Retina (tissue), 1 donor: ENCODE results near the gene GABRD.
"Not testable (repeated sequence)": the region's sequence is repeated elsewhere in the genome, so short reads cannot be mapped to it uniquely, and the experiment has no call there.

Experiments used
- DNase-seq: peaks from one replicate; pipeline ENCODE4 v3.0.0-alpha.2; 2016

GABRD gene, protein sequence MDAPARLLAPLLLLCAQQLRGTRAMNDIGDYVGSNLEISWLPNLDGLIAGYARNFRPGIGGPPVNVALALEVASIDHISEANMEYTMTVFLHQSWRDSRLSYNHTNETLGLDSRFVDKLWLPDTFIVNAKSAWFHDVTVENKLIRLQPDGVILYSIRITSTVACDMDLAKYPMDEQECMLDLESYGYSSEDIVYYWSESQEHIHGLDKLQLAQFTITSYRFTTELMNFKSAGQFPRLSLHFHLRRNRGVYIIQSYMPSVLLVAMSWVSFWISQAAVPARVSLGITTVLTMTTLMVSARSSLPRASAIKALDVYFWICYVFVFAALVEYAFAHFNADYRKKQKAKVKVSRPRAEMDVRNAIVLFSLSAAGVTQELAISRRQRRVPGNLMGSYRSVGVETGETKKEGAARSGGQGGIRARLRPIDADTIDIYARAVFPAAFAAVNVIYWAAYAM

DNA sequence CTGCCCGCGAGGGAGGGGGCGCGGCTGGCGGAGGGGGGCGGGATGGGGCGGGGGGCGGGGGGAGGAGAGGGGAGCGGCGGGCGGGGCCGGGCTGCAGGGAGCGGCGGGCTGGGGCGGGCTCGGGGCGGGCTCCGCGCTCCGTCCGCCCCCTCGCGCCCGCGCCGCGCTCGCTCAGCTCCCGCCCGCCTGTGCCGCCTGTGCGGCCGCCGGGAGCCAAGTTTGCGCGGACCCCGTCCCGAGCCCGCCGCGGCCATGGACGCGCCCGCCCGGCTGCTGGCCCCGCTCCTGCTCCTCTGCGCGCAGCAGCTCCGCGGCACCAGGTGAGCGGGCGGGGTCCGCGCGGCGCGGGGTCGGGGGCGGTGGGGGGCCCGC lies at the start of gene GABRD:
GABRD (plus strand) TSS at position 174 of the 372 bp plus-strand sequence; CDS start at position 253, 79 bp downstream.
- DNase-seq: no peak

DNA sequence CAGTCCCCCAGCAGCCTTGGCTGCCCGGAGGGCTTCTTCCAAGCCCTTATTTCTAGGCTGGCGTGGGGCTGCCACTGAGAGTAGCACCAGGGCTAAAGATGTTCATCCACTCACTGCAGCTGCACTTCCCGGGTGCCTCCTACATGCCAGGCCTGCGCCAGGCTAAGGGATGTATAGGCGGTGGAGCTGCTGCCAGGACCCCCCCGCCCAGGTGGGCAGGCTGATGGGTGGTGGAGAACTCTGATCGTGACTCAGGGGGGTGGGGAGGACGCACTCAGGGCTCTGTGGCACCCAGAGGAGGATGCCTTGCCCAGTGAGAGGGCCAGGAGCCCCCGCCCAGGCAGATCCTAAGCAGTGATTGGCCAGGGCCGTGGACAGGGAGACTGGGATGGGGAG lies 49.6 kb upstream of the GABRD start:
- no peak for DNase-seq

DNA sequence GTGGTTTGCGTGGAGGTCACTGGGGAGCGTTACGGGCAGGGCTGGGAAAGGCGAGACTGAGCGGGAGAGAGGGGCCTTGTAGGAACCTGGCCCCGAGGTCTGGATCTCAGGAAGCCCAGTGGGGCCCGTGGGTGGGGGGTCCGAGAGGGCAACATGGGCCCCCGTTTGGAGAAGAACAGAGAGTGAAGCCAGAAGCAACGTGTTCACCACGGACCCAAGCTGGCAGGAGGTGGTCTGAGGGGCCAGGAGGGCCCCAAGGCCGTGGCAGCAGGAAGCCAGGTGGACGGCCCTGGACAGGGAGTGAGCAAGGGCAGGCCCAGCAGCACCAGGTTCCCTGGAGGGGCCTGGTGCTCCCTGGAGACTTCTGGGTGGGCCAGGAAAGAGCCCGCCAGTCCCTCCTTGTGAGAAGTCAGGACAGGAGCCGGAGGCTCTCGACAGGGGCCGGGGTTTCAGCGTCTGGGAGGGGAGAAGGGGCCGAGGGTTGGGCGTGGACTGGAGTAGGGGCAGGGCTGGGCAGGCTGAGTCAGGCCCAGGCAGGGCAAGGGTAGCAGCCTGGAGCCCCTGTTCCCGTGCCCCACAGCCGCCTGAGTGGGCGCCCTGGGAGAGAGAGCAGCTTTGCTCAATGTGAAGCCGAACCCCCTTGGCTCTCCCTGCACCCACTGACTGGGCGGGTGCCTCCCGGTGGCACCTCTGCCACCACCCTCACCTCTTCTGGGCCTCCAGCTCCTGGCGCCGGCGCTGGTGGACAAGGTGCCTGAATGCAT lies 49.0 kb upstream of the GABRD start:
- no peak for DNase-seq

DNA sequence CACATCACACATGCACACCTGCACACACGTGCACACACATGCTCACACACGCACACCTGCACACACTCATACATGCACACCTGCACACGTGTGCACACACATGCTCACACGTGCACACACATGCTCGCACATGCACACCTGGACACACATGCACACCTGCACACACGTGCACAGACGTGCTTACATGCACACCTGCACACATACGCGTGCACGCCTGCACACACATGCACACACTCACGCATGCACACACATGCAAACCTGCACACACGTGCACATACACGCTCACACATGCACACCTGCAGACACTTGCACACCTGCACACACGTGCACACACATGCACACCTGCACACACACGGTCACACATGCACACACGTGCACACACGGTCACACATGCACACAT lies 48.1 kb upstream of the GABRD start:
- DNase-seq: no peak

DNA sequence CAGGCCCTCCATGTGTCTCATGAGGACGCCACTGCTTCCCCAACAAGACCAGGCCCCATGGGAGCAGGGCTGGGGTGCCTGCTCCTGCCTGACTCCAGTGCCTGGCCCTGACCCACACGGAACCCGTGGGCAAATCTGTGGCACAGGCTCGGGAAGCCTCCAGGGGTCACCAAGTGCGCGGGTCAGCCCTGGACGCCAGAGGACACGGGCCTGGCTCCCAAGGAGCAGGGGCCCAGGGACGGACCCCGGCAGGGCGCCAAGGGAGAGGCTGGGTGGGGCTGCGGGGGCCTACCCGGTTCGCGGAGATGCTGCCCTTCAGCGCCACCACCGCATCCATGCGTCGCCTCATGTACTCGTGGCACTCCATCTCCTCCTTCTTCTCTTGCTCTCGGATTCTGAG lies 47.5 kb upstream of the GABRD start:
- no peak for DNase-seq

DNA sequence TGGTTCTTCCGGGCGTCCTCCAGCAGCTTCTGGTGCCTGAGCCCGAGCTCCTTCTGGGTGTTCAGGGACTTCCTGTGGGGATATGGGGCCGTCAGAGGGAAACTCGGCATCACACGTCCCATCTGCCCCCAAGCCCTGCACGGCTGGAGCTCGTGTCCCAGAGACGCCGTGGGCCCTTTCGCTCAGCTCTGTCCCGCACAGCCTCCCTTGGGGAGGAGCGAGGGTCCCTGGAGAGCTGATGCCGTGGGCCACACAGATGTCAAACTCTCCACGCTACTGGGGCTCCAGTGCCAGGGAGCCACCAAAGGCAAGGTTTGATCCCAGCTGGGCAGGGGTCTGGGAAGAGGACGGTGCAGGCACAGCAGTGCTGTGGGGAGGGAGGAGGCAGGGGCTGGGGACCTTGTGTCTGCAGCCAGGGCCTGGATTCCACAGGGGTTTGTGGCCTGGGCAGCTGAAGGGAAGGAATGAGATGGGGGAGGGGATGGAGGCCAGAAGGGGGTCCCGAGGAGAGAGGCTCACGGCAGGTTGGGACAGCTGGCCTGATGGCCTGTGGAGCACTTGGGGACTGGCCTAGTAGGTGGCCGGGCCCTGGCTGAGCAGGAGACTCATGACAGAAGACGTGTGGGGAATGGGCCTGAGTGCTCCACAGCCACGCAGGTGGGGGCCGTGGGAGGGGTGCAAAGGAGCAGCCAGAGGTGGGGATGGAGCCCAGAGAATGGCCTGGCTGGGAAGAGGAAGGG lies 46.0 kb upstream of the GABRD start:
- DNase-seq: no peak

DNA sequence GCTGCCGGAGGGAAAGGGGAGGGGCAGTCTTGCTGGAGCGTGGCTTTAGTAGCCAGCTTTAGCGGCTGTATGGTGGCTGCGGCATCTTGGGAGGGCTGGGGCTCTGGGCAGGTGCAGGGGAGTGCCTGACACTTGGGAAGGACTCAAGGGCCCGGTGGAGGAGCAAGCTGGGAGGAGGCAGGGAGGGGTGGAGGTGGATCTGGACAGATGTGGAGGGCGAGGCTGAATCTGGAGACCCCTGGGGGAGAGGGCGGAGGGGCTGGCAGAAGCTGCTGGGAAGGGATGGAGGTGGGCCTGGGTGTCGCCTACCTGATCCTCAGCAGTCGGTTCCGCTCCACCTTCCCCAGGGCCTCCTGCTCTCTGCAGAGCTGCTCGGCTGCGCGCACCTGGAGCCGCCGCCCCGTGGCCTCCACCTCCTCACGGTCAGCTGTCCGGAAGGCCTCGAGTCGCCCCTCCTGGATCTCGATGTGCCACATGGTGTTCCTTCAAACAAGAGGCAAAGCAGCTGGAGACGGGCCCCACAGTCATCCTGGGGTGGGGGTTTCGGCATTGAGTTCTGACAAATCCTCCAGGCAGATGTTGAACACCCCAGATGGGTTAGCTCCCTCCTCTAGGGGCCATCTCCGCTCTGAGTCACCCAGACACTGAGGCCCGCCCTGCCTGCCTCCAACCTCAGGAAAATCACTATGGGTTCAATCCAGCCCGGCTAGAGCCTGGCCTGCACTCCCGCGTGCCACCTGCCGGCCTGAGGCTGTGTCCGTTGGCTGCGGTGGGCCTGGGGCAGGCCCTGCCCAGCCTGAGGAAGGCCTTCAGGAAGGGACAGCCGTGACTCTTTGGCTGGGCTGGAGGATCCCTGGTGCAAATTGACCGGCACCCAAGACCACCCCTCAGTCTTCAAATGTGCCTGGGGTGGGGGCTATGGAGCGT lies 45.2 kb upstream of the GABRD start:
- no peak for DNase-seq

DNA sequence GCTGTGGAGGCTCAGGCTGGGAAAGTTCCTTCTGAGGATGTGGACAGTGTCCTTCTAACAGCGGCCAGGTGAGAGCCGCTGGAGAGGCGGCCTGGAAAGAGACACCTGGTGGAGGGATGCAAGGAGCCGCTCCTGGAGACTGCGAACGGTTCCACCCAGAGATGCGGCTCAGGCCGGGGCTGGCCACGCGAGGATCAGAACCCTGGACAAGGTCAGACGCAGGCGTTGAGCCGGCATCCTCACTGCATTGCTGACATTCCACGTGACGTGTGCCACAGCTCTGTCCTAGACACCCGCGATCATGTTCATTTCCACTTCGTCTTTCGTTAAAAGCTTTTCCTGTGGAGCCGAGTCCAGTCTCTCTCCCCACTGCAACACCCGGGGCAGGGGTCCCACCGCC lies 44.3 kb upstream of the GABRD start:
- no peak for DNase-seq

DNA sequence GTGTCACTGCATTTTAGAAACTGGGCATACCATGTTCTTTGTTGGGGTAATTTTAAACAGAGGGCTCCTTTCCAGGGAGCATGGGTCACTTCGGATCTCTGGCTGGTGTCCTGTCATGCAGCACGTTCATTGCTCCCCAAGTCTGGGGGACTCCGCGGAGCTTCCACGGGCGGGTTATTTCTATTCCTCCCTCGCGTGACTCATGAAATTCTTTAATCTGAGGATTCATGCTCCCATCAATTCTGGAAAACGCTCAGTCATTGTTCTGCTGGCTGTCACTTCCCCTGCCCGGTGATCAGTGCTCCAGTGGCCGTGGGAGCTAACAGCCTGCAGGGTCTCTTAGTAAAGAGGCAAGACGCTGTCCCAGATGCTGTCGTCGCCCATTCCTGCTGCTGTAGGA lies 43.6 kb upstream of the GABRD start:
- DNase-seq: no peak

DNA sequence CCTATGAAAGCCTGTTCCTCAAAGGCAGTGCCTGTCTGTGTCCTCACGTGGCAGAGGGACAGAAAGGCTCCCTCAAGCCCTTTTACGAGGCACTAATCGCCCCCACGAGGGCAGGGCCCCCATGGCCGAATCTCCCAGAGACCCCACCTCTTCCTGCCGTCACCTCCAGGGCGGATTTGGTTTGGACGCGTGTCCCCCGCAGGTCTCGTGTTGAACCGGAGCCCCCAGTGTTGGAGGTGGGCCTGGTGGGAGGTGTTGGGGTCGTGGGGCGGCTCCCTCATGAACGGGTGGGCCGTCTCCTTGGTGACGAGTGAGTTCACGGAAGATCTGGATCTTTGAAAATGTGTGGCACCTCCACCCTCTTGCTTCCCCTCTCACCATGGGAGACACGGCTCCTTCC lies 43.1 kb upstream of the GABRD start:
- DNase-seq: no peak

DNA sequence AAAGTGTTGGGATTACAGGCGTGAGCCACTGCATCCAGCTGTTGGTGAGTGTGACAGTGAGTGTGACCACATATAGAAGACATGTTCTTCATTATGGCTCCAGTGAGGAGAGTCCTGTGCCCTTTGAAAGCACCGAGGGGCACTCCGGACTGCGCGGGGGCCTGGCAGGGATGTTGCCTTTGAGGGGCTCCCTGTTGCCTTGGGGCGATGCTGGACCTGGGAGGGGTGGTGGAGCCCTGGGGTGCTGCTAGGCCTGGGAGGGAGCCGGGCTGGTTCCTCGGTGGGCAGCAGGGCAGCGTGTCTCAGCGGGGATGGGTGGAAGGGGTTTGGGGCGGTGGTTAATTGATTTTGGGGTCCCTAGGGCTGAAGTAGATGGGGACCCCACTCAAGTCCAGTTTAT lies 41.0 kb upstream of the GABRD start:
- no peak for DNase-seq

DNA sequence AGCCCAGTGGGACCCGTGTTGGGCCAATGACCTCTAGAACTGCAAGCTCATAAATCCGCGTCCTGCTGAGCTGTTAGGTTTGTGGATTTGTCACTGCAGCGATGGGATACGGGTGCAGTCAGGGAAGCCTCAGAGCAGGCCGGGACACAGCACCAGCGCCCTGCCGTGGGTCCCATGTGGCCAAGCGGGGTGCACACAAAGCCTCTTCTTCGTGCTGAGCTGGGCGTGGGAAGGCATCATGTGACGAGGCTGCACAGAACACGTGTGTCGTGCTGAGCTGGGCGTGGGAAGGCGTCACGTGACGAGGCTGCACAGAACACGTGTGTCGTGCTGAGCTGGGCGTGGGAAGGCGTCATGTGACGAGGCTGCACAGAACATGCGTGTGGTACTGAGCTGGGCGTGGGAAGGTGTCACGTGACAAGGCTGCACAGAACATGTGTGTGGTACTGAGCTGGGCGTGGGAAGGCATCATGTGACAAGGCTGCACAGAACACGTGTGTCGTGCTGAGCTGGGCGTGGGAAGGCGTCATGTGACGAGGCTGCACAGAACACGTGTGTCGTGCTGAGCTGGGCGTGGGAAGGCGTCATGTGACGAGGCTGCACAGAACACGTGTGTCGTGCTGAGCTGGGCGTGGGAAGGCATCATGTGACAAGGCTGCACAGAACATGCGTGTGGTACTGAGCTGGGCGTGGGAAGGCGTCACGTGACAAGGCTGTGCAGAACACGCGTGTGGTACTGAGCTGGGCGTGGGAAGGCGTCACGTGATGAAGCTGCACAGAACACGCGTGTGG lies 40.3 kb upstream of the GABRD start:
- DNase-seq: not testable (repeated sequence)

DNA sequence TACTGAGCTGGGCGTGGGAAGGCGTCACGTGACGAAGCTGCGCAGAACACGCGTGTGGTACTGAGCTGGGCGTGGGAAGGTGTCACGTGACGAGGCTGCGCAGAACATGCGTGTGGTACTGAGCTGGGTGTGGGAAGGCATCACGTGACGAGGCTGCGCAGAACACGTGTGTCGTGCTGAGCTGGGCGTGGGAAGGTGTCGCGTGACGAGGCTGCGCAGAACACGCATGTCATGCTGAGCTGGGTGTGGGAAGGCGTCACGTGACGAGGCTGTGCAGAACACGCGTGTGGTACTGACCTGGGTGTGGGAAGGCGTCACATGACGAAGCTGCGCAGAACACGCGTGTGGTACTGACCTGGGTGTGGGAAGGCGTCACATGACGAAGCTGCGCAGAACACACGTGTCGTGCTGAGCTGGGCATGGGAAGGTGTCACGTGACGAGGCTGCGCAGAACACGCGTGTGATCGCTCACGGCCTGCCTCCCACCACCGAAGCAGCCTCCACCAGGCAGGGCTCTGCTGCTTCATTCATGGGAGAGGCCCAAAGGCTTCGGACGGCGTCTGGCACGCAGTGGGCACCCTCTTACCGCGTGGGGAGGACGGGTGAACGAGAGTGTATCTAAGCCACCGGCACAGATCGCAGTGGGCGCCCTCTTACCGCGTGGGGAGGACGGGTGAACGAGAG lies 39.5 kb upstream of the GABRD start:
- DNase-seq: no peak

DNA sequence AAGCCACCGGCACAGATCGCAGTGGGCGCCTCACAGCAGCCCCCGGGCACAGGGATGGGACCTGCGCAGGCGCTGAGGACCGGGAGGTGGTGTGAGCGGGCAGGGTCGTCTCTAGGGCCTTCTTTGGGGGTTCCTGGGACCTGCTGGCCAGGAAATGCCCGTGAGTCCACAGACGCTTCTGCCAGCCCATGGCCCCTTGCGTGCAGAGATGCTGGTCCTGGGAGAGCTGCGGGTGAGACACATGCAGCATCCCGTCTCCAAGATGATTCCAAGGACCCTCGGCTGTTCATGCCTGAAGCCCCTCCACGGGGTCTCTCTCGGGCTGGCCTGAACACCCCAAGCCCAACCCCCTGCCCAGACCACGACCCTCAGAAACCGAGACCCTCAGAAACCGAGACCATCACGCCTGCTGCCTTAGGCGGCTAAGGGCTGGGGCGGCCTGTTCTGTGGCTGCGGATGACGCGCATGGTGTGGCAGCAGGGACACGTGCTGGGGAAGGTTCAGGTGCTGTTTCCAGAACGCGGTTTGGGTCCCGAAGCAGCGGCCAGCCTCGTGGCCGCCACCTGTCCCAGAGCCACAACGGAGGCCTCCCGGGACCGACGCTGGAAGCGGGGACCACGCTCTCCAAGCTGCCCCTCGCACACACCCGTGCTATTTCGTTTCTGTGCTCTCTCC lies 38.5 kb upstream of the GABRD start:
- no peak for DNase-seq

DNA sequence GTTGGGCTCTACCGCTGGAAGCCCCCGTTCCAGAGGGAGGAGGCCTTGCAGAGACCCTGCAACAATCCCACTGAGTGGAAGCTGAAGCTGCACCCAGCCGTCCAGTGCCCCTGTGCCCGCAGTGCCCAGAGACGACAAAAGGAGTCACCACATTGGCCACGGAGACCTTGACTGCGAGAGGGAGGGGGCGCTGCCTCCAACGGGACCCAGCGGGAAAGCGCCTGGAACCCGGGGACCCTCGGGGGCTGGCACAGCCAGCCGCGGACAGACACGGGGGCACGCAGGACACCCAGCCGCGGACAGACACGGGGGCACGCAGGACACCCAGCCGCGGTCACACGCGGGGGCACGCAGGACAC lies 38.0 kb upstream of the GABRD start:
- DNase-seq: no peak

DNA sequence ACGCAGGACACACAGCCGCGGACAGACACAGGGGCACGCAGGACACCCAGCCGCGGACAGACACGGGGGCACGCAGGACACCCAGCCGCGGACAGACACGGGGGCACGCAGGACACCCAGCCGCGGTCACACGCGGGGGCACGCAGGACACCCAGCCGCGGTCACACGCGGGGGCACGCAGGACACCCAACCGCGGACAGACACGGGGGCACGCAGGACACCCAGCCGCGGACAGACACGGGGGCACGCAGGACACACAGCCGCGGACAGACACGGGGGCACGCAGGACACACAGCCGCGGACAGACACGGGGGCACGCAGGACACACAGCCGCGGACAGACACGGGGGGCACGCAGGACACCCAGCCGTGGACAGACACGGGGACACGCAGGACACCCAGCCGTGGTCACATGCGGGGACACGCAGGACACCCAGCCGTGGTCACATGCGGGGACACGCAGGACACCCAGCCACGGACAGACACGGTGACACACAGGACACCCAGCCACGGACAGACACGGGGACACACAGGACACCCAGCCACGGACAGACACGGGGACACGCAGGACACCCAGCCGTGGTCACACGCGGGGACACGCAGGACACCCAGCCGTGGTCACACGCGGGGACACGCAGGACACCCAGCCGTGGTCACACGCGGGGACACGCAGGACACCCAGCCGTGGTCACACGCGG lies 37.4 kb upstream of the GABRD start:
- DNase-seq: not testable (repeated sequence)

DNA sequence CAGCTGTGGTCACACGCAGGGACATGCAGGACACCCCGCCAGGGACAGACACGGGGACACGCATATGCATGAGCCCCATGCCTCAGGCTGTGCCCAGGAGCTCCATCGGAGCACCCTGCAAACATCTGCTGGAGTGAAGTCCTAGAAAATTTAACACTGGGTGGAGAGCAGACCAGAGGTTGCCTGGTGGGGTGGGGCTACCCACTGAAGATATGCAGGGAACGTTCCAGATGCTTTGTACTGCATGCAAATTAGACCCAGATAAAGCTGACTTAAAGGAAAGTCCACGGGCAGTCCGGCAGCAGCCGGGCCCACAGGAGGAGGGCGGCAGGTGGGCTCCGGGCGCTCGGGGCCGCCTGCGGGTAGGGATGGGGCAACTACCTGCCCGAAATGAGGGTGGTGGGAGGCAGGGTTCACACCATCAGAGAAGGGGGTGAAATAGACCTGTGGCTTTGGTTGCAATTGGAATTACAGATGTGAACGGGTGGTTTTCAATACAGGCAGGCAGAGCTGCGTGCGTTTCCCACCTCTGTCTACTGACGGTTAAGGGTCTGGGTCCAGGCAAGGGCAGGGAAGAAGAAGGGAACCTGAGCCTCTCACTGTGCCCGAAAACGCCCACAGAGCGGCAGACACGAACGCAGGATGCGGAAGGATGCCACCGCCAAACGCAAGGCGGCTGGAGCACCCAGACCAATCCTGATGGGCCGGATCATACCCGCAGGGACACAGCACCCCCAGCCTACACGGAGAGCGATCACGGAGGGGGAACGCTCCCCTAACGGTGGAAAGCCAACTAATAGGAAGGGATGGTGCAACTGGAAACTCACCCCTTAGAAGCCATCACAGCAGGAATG lies 36.5 kb upstream of the GABRD start:
- DNase-seq: no peak

DNA sequence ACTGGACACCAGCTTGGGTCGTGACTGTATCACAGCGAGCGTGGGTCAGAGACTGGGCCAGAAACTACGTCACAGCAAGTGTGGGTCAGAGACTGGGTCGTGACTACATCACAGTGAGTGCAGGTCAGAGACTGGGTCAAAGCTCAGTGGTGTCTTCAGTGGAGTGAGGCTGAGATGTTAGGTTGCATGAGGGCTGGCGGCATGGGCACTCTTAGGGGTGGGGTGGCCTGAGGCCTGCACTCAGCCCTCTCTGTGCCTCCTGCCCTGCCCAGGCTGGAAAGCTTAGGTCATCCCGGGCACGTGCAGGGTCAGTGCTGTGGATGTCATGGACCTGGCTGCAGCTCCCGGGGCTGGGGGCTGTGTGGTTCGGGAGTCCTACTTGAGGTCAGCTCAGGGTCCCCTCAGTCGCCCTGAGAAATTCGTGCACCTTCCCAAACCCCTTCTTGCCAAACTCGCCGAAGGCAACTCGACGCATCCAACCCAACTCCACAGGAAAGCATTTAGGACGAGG lies 34.5 kb upstream of the GABRD start:
- DNase-seq: no peak
